ENCODE measurements around the gene XIST. TPM values are rescaled to one million over a fixed set of nuclear protein-coding genes. Genes with fewer than 3 reads are reported as not detected.
"Not testable (repeated sequence)": the region's sequence is repeated elsewhere in the genome, so short reads cannot be mapped to it uniquely, and the experiment has no call there.

The XIST gene
- total RNA-seq, 1 donor from 2014 or later, result 123 TPM

GRCh38 chrX:73817393-73818199 is 34.9 kb downstream of the XIST start:
- no peak for DNase-seq (ENCODE audit: extremely low read depth, low read depth, low spot score)

- no peak for DNase-seq (ENCODE audit: extremely low read depth, low read depth, low spot score)
Measured at GRCh38 chrX:73812256-73812655, 40.3 kb downstream of the XIST start.

GRCh38 chrX:73804109-73804508 is 48.4 kb downstream of the XIST start:
- DNase-seq (ENCODE audit: extremely low read depth, low read depth, low spot score), result not testable (repeated sequence)

DNA sequence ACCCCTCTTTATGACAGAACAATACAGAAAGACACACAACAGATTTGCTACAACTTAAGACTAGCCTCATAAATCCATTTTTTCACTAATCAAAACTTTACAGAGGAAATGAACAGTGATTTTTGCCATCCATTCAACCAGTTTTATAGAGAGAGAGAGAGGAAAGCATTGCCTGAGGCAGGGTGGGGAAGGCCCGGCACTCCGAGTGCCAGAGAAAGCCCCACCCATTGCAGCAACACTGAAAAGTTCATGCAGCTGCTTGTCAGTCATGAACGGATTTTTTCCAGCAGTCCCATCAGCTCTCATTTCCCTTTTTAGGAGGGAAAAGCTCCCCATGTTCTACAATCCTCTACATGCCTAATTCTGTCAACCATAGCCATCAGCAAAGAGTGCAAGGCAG is 52.6 kb downstream of the XIST start:
- DNase-seq (ENCODE audit: extremely low read depth, low read depth, low spot score), result no peak

GRCh38 chrX:73792511-73792910 is 60.0 kb downstream of the XIST start:
- DNase-seq (ENCODE audit: extremely low read depth, low read depth, low spot score), result not testable (repeated sequence)

GRCh38 chrX:73785493-73785892 is 67.0 kb downstream of the XIST start:
- no peak for DNase-seq (ENCODE audit: extremely low read depth, low read depth, low spot score)

Measured in glomerular endothelial cell (primary cell).